Neural progenitor cell (in vitro differentiated cells): ENCODE data around the gene KRTAP12-4.

Experiments used
- CTCF ChIP-seq: fragments of 200-600 bp; sonication (generic); IDR thresholded peaks from 2 replicates; pipeline ENCODE4 v1.5.1; 2017; ENCODE audit warnings: antibody characterized with exemption, mild to moderate bottlenecking
- EZH2 ChIP-seq: fragments of 200-600 bp; sonication (generic); IDR thresholded peaks from 2 replicates; pipeline ENCODE4 v1.6.1; 2017; ENCODE audit warnings: antibody characterized with exemption, mild to moderate bottlenecking, moderate library complexity
- EZH2phosphoT487 ChIP-seq: fragments of 200-600 bp; sonication (generic); IDR thresholded peaks from 2 replicates; pipeline ENCODE4 v1.6.1; 2017; ENCODE audit warnings: antibody characterized with exemption

GRCh38 chr21:44614161-44614631 lies 40.3 kb downstream of the KRTAP12-4 start:
- TF ChIP-seq CTCF (no peak), EZH2 (no peak), EZH2phosphoT487 (no peak)
